Mesothelial cell of epicardium (in vitro differentiated cells): ENCODE data around the gene COL4A4. TPM values are rescaled to one million over a fixed set of nuclear protein-coding genes. Genes with fewer than 3 reads are reported as not detected.

ENCODE experiments used
- DNase-seq, 2 experiments: peaks; one replicate each; pipeline ENCODE4 v3.0.0; 2021; ENCODE audit warnings: low spot score in 2 of 2; ENCODE audit not compliant: unreplicated experiment in 2 of 2
- H3K27ac Mint-ChIP-seq: 2 replicates; pipeline ENCODE4 v1.8.0; 2021; ENCODE audit warnings: mixed read lengths
- H3K27me3 Mint-ChIP-seq: 2 replicates; pipeline ENCODE4 v1.8.0; 2021; ENCODE audit warnings: low read depth, mixed read lengths
- H3K36me3 Mint-ChIP-seq: 2 replicates; pipeline ENCODE4 v1.8.0; 2021; ENCODE audit warnings: mixed read lengths
- H3K4me1 Mint-ChIP-seq: 2 replicates; pipeline ENCODE4 v1.8.0; 2021; ENCODE audit warnings: mixed read lengths
- H3K4me3 Mint-ChIP-seq: 2 replicates; pipeline ENCODE4 v1.8.0; 2021; ENCODE audit warnings: mild to moderate bottlenecking, moderate library complexity, mixed read lengths
- H3K9me3 Mint-ChIP-seq: 2 replicates; pipeline ENCODE4 v1.8.0; 2021; ENCODE audit warnings: mixed read lengths
- CTCF ChIP-seq: fragments of 200-600 bp; sonication (generic); IDR thresholded peaks from one replicate; pipeline ENCODE4 v1.5.0; 2021; ENCODE audit warnings: antibody characterized with exemption; ENCODE audit not compliant: unreplicated experiment
- total RNA-seq: library from RNA; stranded (reverse); gene quantifications from 3 replicates; pipeline ENCODE4 v1.2.1, GENCODE V29; 2021

Gene COL4A4
- total RNA-seq, 1 donor from 2014 or later, result 0.11 TPM

- TF ChIP-seq CTCF, result no peak
- H3K4me3 Mint-ChIP-seq, result no peak overlapping the region
- no peak overlapping the region for H3K27ac Mint-ChIP-seq
- no peaks in the 10 kb centered on the region for H3K9me3 Mint-ChIP-seq
- peaks cover 2% of the 10 kb centered on the region for H3K36me3 Mint-ChIP-seq
- no peaks in the 10 kb centered on the region for H3K27me3 Mint-ChIP-seq
- peaks cover 12% of the 10 kb centered on the region for H3K4me1 Mint-ChIP-seq
- no peak for DNase-seq
Observed at GRCh38 chr2:226965376-226965775, 198.6 kb downstream of the COL4A4 start.

GRCh38 chr2:226963528-226963927 is 200.5 kb downstream of the COL4A4 start:
- H3K27me3 Mint-ChIP-seq, result no peaks in the 10 kb centered on the region
- no peak for TF ChIP-seq CTCF
- no peak for DNase-seq
- no peak overlapping the region for H3K4me3 Mint-ChIP-seq
- peaks cover 13% of the 10 kb centered on the region for H3K9me3 Mint-ChIP-seq
- no peak overlapping the region for H3K27ac Mint-ChIP-seq
- H3K36me3 Mint-ChIP-seq, result peaks cover 9% of the 10 kb centered on the region
- no peaks in the 10 kb centered on the region for H3K4me1 Mint-ChIP-seq

GRCh38 chr2:226962176-226962773 is 201.7 kb downstream of the COL4A4 start:
- TF ChIP-seq CTCF, result no peak
- no peaks in the 10 kb centered on the region for H3K27me3 Mint-ChIP-seq

GRCh38 chr2:226959418-226959817 is 204.6 kb downstream of the COL4A4 start:
- H3K36me3 Mint-ChIP-seq, result peaks cover 17% of the 10 kb centered on the region

More at GRCh38 chr2:226962176-226962773, 201.7 kb downstream of the COL4A4 start:
- H3K36me3 Mint-ChIP-seq, result peaks cover 14% of the 10 kb centered on the region
- DNase-seq, result no peak
- no peaks in the 10 kb centered on the region for H3K4me1 Mint-ChIP-seq
- no peak overlapping the region for H3K4me3 Mint-ChIP-seq
- H3K9me3 Mint-ChIP-seq, result peaks cover 22% of the 10 kb centered on the region
- H3K27ac Mint-ChIP-seq, result no peak overlapping the region

GRCh38 chr2:226956659-226957058 is 207.3 kb downstream of the COL4A4 start:
- H3K4me1 Mint-ChIP-seq, result no peaks in the 10 kb centered on the region
- no peaks in the 10 kb centered on the region for H3K27me3 Mint-ChIP-seq
- H3K27ac Mint-ChIP-seq, result no peak overlapping the region
- DNase-seq, result no peak
- peaks cover 17% of the 10 kb centered on the region for H3K36me3 Mint-ChIP-seq
- TF ChIP-seq CTCF, result no peak
- peaks cover 23% of the 10 kb centered on the region for H3K9me3 Mint-ChIP-seq
- H3K4me3 Mint-ChIP-seq, result no peak overlapping the region

More at GRCh38 chr2:226959418-226959817, 204.6 kb downstream of the COL4A4 start:
- H3K27ac Mint-ChIP-seq, result no peak overlapping the region
- H3K4me3 Mint-ChIP-seq, result no peak overlapping the region
- no peak for DNase-seq
- H3K4me1 Mint-ChIP-seq, result no peaks in the 10 kb centered on the region
- peaks cover 23% of the 10 kb centered on the region for H3K9me3 Mint-ChIP-seq
- H3K27me3 Mint-ChIP-seq, result no peaks in the 10 kb centered on the region
- no peak for TF ChIP-seq CTCF
